Spleen (tissue), 7 donors: ENCODE data around the gene DVL1.

Experiments used
- CTCF ChIP-seq, 11 experiments: fragments of 200-600 bp in 7 of 11; fragments of 450-650 bp in 4 of 11; sonication (generic) in 4 of 11; IDR thresholded peaks in 8 of 11; conservative IDR thresholded peaks in 3 of 11; 1 replicate in 7 of 11; 2 replicates in 4 of 11; pipeline versions ENCODE4 v1.4.0 to v1.8.0; 2016 to 2021; ENCODE audit warnings: antibody characterized with exemption in 11 of 11, inconsistent platforms in 4 of 11, mild to moderate bottlenecking in 1 of 11
- POLR2A ChIP-seq, 3 donors: fragments of 450-650 bp; IDR thresholded peaks; one replicate each; pipeline ENCODE4 v1.5.1; 2017; ENCODE audit warnings: antibody characterized with exemption in 3 of 3, mild to moderate bottlenecking in 1 of 3
- POLR2AphosphoS5 ChIP-seq, 3 donors: sonication (generic); formaldehyde crosslinking; IDR thresholded peaks; one replicate each; pipeline ENCODE4 v1.5.1; 2017; ENCODE audit warnings: antibody characterized with exemption in 3 of 3
- donor health status: DM: no; HTN: no; CAD: no; lungs with moderate emphysema.
- donor health status: DM: no; HTN: no; CAD: no.
- donor health status: DM: no; HTN: no; CAD: no.

- TF ChIP-seq CTCF (IDR thresholded peaks at IDR 0.05 in 8 of 11, conservative IDR thresholded peaks at IDR 0.05 in 3 of 11) (no peak), POLR2A (IDR thresholded peaks at IDR 0.05) (no peak), POLR2AphosphoS5 (IDR thresholded peaks at IDR 0.05) (no peak)
These were observed 41.5 kb upstream of the DVL1 start for GRCh38 chr1:1390675-1391074.
